Lung microvascular endothelial cell (primary cell): ENCODE results near the gene CYP4V2. TPM values are rescaled to one million over a fixed set of nuclear protein-coding genes. Genes with fewer than 3 reads are reported as not detected.

Source experiments
- total RNA-seq: library from RNA; depleted of rRNA; stranded (reverse); fragments of >200 nt; gene quantifications from 2 replicates; pipeline ENCODE4 v1.2.1, GENCODE V29; 2014

CYP4V2 gene
- total RNA-seq, 1 donor from 2014 or later, result 2.8 TPM

Other genes starting within 250 kb of the CYP4V2 start
- gene TLR3, start 122.4 kb upstream of the CYP4V2 start, total RNA-seq, result 0.40 and 0.44 TPM in 2 replicates
- under 0.01 TPM in 1 of 2 replicates, not detected in the other for gene FAM149A, start 86.9 kb upstream of the CYP4V2 start, total RNA-seq
- 0.20 and 0.22 TPM in 2 replicates for gene KLKB1, start 35.9 kb downstream of the CYP4V2 start, total RNA-seq
- gene F11, start 74.6 kb downstream of the CYP4V2 start, total RNA-seq, result not detected in 2 replicates